ENCODE measurements around the gene MYO3B. TPM values are rescaled to one million over a fixed set of nuclear protein-coding genes. Genes with fewer than 3 reads are reported as not detected.

MYO3B gene
- total RNA-seq, 1 donor from 2014 or later: not detected

DNA sequence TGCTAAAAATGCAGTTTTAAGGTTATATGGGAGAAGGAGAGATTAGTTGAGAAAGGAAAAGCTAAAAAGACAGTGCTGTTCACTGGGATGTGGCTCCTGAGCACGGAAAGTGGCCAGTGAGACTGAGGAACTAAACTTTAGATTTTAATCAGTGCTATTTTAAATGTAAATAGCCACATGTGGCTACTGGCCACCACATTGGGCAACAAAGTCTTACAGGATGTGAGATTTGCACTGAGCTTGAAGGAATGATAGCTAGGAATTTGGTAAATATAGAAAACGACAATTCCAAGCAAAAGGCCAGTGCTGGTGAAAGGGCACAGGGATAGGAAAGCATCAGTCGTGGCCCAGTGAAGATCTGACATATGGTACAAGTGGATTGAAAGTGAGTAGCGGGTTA lies 523.1 kb downstream of the MYO3B start:
- intact Hi-C loops (cut with DNase I): no loop called here
- DNase-seq: no peak
- Histone ChIP-seq H3K4me3 (no peak overlapping the region), H3K27me3 (ENCODE audit: low read depth) (no peaks in the 10 kb centered on the region), H3K36me3 (no peaks in the 10 kb centered on the region), H3K27ac (no peak overlapping the region), H3K4me1 (no peaks in the 10 kb centered on the region), H3K9me3 (no peaks in the 10 kb centered on the region)
- TF ChIP-seq, protein P1, sequence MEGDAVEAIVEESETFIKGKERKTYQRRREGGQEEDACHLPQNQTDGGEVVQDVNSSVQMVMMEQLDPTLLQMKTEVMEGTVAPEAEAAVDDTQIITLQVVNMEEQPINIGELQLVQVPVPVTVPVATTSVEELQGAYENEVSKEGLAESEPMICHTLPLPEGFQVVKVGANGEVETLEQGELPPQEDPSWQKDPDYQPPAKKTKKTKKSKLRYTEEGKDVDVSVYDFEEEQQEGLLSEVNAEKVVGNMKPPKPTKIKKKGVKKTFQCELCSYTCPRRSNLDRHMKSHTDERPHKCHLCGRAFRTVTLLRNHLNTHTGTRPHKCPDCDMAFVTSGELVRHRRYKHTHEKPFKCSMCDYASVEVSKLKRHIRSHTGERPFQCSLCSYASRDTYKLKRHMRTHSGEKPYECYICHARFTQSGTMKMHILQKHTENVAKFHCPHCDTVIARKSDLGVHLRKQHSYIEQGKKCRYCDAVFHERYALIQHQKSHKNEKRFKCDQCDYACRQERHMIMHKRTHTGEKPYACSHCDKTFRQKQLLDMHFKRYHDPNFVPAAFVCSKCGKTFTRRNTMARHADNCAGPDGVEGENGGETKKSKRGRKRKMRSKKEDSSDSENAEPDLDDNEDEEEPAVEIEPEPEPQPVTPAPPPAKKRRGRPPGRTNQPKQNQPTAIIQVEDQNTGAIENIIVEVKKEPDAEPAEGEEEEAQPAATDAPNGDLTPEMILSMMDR (IDR thresholded peaks at IDR 0.05): no peak
- ATAC-seq: no peak

DNA sequence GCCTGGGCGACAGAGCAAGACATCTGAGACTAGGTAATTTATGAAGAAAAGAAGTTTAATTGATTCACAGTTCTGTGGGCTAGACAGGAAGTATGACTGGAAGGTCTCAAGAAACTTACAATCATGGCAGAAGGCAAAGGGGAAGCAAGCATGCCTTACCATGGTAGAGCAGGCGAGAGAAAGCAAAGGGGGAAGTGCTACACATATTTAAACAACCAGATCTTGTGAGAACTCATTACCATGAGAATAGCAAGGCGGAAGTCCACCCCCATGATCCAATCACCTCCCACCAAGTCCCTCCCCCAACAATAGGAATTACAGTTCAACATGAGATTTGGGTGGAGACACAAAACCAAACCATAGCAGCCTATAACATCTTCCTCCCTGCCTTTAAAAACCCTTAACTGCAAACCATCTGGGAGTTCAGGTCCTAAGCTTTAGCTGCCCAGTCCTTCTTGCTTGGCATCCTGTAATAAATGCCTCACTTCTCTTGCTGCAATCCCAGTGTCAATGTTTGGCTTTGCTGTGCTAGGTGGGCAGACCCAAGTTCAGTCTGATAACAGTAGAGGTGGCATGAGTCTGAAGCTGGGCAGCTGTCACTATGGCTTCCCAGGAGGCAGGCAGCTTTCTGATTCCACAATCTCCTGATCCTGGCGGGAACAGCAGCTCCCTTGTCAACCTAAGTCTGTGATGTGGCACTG lies 526.0 kb downstream of the MYO3B start:
- intact Hi-C loops (cut with DNase I): no loop called here
- Histone ChIP-seq H3K9me3 (no peaks in the 10 kb centered on the region), H3K36me3 (no peaks in the 10 kb centered on the region), H3K27me3 (ENCODE audit: low read depth) (no peaks in the 10 kb centered on the region), H3K4me1 (no peaks in the 10 kb centered on the region), H3K4me3 (no peak overlapping the region), H3K27ac (no peak overlapping the region)
- TF ChIP-seq, protein P1 (IDR thresholded peaks at IDR 0.05): no peak
- ATAC-seq: no peak
- no peak for DNase-seq

Data from lower lobe of right lung (tissue), 2 donors.